HEK293T (cell line): Measurements from ENCODE around the gene VARS2.
"Not testable (repeated sequence)": the region's sequence is repeated elsewhere in the genome, so short reads cannot be mapped to it uniquely, and the experiment has no call there.

Experiments
- BHLHE40 ChIP-seq: fragments of 450-650 bp; IDR thresholded peaks from 2 replicates; pipeline ENCODE4 v1.6.1; 2016; ENCODE audit warnings: mild to moderate bottlenecking, moderate library complexity, borderline replicate concordance
- ELF4 ChIP-seq: fragments of 450-650 bp; IDR thresholded peaks from 2 replicates; pipeline ENCODE4 v1.6.1; 2017; ENCODE audit warnings: antibody characterized with exemption
- FOXA1 ChIP-seq: fragments of 450-650 bp; IDR thresholded peaks from 2 replicates; pipeline ENCODE4 v1.6.1; 2016; ENCODE audit warnings: mild to moderate bottlenecking
- HDGF ChIP-seq: fragments of 450-650 bp; IDR thresholded peaks from 2 replicates; pipeline ENCODE4 v1.6.1; 2017; ENCODE audit warnings: antibody characterized with exemption, borderline replicate concordance
- NFRKB ChIP-seq: fragments of 450-650 bp; IDR thresholded peaks from 2 replicates; pipeline ENCODE4 v1.6.1; 2016; ENCODE audit warnings: mild to moderate bottlenecking, moderate library complexity
- SP1 ChIP-seq: fragments of 450-650 bp; IDR thresholded peaks from 2 replicates; pipeline ENCODE4 v1.6.1; 2017
- SUZ12 ChIP-seq: fragments of 450-650 bp; IDR thresholded peaks from 2 replicates; pipeline ENCODE4 v1.6.1; 2016; ENCODE audit warnings: mild to moderate bottlenecking
- ZNF384 ChIP-seq: fragments of 450-650 bp; IDR thresholded peaks from 2 replicates; pipeline ENCODE4 v1.6.1; 2016

- not testable (repeated sequence) for TF ChIP-seq NFRKB, ELF4, HDGF, SP1, BHLHE40, ZNF384, SUZ12, FOXA1
Measured at GRCh38 chr6:30902196-30902595, 11.8 kb upstream of the VARS2 start.
